SK-N-MC (cell line): Measurements from ENCODE around the gene ARHGAP28.

Experiments used
- EZH2 ChIP-seq: fragments of 200-600 bp; sonication (generic); IDR thresholded peaks from one replicate; pipeline ENCODE4 v1.6.1; 2017; ENCODE audit warnings: antibody characterized with exemption
- FOXP2 ChIP-seq: optimal IDR thresholded peaks from 2 replicates; pipeline ENCODE3; 2011; ENCODE audit warnings: mild to moderate bottlenecking, moderate library complexity; ENCODE audit not compliant: insufficient read depth; ENCODE audit errors: extremely low read length, control extremely low read depth
- POLR2AphosphoS5 ChIP-seq: IDR thresholded peaks from 2 replicates; pipeline ENCODE4 v1.6.1; 2012; ENCODE audit warnings: mild to moderate bottlenecking, low read depth, low read length, borderline replicate concordance

- no peak for TF ChIP-seq EZH2
- TF ChIP-seq POLR2AphosphoS5 = no peak
- no peak for TF ChIP-seq FOXP2
Observed at GRCh38 chr18:6748241-6748640, 18.7 kb downstream of the ARHGAP28 start.
